ENCODE measurements around the gene PRH1. TPM values are rescaled to one million over a fixed set of nuclear protein-coding genes. Genes with fewer than 3 reads are reported as not detected.

The PRH1 gene
- total and polyA plus RNA-seq, 3 donors from 2014 or later: 52.2 to 73.5 (median 63.0) TPM

DNA sequence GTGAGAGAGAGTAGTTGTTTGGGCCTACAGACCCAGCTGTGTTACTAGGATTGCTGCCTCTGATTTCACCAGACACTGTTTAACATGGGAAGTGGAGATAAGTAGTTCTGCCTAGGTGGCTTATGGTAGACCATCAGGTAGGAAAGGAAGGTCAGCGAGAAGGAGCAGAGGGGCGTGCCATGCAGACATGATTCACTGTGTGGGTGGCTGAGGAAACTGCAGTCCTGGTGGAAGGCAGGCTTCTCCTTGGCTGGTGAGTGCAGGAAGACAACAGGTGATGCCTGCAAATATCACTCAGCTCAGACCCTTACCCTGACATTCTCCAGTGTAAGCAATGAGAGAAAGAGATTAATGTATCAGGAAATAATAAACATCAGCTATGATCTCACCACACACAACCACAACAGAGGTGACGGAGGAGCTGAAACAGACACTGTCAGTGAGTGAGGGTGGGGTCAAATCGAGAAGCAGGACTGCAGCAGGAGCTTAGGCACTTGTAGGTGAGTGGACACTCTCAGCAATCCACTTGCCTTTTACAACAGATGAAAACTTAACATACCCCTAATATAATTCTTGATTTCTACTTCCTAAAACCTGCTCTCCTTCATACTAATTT, 32.7 kb downstream of the PRH1 start:
- no peak for DNase-seq
- no peaks in the 10 kb centered on the region for H3K36me3 ChIP-seq (ENCODE audit: low read depth, missing control alignments)
- H3K9me3 ChIP-seq: no peaks in the 10 kb centered on the region
- no peak overlapping the region for H3K27ac ChIP-seq
- H3K27me3 ChIP-seq: no peaks in the 10 kb centered on the region
- WGBS, 2 donors: 84 to 94% methylated on average over 4 of the region's 4 CpGs
- intact Hi-C loops (cut with DNase I; ENCODE audit: low total_unique reads): no loop called here
- no peak for TF ChIP-seq CTCF (IDR thresholded peaks at IDR 0.05)
- no peak for TF ChIP-seq POLR2A (IDR thresholded peaks at IDR 0.05)
- no peaks in the 10 kb centered on the region for H3K4me1 ChIP-seq
- H3K4me3 ChIP-seq: no peak overlapping the region

DNA sequence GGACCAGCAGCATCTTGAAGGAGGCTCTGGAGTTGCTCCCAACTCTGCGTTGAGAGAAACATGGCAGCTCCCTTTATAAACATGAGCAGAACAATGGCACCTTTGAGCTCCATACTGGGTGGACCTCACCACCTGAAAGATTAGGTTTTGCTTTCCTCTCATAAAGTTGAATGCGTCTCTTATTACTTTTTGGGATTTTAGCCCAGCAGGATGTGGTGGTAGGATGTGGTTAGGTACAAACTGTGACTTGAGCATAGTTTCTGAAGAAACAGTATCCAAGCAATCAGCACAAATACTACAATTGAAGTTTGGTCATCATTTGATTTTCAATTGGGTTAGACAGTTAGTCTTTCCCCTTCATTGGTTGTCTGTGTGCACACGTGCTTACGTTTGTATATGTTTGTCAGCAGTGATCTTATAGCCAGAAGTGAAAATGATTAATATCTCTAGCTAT, 34.6 kb downstream of the PRH1 start, which contains the start of gene PRR4:
PRR4 (minus strand) TSS at position 51 of the 454 bp plus-strand sequence; CDS start at position 13, 38 bp downstream.
- no peak within 1 kb of the TSS for H3K4me3 ChIP-seq

DNA sequence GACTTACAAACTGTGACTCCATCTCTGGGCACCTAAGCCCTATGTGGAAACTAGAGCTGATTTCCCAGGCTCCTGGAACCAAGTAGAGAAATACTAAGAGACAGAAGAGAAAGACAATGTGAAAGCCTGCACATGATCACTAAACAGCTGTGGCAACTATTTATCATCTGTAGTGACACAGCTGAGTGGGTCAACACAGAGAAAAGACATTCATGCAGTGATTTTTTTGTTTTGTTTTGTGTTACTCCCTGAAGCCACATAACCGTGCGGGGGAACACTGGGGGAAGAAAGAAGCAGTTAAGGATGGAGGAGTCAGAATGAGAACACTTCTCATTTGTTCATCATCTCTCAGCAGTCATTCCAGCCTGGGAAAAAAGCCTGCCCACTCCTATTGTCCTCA, 36.3 kb downstream of the PRH1 start:
- Histone ChIP-seq H3K36me3 (ENCODE audit: low read depth, missing control alignments) (no peaks in the 10 kb centered on the region), H3K9me3 (no peaks in the 10 kb centered on the region), H3K4me3 (no peak overlapping the region), H3K27me3 (no peaks in the 10 kb centered on the region), H3K27ac (no peak overlapping the region), H3K4me1 (no peaks in the 10 kb centered on the region)
- intact Hi-C loops (cut with DNase I; ENCODE audit: low total_unique reads): no loop called here
- DNase-seq: no peak
- TF ChIP-seq POLR2A (IDR thresholded peaks at IDR 0.05) (no peak), CTCF (IDR thresholded peaks at IDR 0.05) (no peak)
- WGBS, 2 donors: 31 to 43% methylated on average over 2 of the region's 2 CpGs

More for the DNA sequence above, 34.6 kb downstream of the PRH1 start, which contains the start of gene PRR4:
- WGBS, 2 donors: 85% methylated on average over 4 of the region's 4 CpGs
- no peak for TF ChIP-seq POLR2A (IDR thresholded peaks at IDR 0.05)
- TF ChIP-seq CTCF (IDR thresholded peaks at IDR 0.05): no peak
- no peak for DNase-seq
- Histone ChIP-seq H3K27me3 (no peaks in the 10 kb centered on the region), H3K27ac (no peak within 1 kb of the TSS), H3K4me1 (no peaks in the 10 kb centered on the region), H3K9me3 (no peaks in the 10 kb centered on the region), H3K36me3 (ENCODE audit: low read depth, missing control alignments) (no peaks in the 10 kb centered on the region)
- intact Hi-C loops (cut with DNase I; ENCODE audit: low total_unique reads): no loop called here

DNA sequence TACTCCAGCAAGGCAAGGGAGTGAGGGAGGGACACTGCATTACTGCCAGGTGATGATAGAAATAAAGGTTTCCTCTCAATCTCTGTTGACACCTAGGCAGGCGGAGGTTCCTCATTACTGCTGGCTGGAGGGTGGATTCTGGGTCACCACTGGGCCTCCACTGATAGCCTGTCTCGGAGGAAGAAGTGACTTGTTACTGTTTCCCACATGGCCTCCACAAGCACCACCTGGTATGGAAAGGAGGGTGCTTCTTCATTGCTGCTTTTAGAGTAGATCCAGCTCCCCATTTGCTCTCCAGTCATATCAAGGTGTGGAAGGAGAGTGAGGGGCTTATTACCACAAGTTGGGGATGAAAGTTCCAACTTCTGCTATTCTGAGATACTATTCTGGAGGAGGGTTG, 41.2 kb downstream of the PRH1 start:
- Histone ChIP-seq H3K36me3 (ENCODE audit: low read depth, missing control alignments) (no peaks in the 10 kb centered on the region), H3K27ac (no peak overlapping the region), H3K9me3 (no peaks in the 10 kb centered on the region), H3K27me3 (no peaks in the 10 kb centered on the region), H3K4me1 (no peaks in the 10 kb centered on the region), H3K4me3 (no peak overlapping the region)
- WGBS, 2 donors: 93 to 100% methylated on average over 1 to 2 of the region's 2 CpGs
- no peak for TF ChIP-seq CTCF (IDR thresholded peaks at IDR 0.05)
- no peak for TF ChIP-seq POLR2A (IDR thresholded peaks at IDR 0.05)
- no peak for DNase-seq
- intact Hi-C loops (cut with DNase I; ENCODE audit: low total_unique reads): no loop called here

DNA sequence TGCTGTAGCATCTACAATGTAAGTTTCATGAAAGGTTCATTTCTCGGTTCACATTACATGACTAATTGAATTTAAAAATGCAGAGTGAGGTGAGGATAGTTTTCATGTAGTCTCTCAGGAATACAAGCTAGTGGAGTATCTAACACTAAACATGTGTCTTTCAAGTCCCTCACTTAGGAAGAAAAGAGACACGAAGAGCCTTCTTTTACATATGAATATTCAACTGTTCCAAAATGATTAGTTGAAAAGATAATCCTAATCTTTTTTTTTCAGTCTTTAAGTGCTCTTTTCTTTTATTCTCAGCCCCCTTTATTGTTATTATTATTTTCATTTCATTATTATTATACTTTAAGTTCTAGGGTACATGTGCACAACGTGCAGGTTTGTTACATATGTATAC, 45.6 kb downstream of the PRH1 start:
- no peaks in the 10 kb centered on the region for H3K9me3 ChIP-seq
- no peak overlapping the region for H3K4me3 ChIP-seq
- no peaks in the 10 kb centered on the region for H3K36me3 ChIP-seq (ENCODE audit: low read depth, missing control alignments)
- no peak for DNase-seq
- intact Hi-C loops (cut with DNase I; ENCODE audit: low total_unique reads): no loop called here
- no peaks in the 10 kb centered on the region for H3K4me1 ChIP-seq
- H3K27me3 ChIP-seq: no peaks in the 10 kb centered on the region
- TF ChIP-seq CTCF (IDR thresholded peaks at IDR 0.05) (no peak), POLR2A (IDR thresholded peaks at IDR 0.05) (no peak)
- 80 to 90% methylated on average over 3 of the region's 3 CpGs for WGBS, 2 donors
- no peak overlapping the region for H3K27ac ChIP-seq
